ENCODE measurements around the gene CNNM3.
"Not testable (repeated sequence)": the region's sequence is repeated elsewhere in the genome, so short reads cannot be mapped to it uniquely, and the experiment has no call there.

Gene CNNM3

DNA sequence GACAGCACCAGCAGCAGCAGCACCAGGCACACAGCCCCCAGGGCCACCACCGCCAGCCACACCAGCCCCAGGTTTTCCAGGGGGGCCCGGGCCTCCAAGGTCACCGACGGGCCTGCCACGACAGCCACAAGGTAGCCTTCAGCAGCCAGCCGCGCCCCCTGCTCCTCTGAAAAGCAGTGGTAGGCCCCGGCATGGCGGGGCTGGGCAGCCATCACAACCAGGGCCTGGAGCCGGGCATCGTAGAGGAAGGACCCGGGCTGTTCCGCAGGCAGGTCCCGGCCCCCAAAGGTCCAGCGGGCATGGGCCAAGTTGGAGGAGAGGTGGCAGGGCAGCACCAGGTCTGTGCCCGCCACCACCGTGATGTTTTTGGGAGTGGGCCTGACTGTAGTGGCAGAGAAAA is 45.0 kb downstream of the CNNM3 start (continued):
- TF ChIP-seq, protein P1, sequence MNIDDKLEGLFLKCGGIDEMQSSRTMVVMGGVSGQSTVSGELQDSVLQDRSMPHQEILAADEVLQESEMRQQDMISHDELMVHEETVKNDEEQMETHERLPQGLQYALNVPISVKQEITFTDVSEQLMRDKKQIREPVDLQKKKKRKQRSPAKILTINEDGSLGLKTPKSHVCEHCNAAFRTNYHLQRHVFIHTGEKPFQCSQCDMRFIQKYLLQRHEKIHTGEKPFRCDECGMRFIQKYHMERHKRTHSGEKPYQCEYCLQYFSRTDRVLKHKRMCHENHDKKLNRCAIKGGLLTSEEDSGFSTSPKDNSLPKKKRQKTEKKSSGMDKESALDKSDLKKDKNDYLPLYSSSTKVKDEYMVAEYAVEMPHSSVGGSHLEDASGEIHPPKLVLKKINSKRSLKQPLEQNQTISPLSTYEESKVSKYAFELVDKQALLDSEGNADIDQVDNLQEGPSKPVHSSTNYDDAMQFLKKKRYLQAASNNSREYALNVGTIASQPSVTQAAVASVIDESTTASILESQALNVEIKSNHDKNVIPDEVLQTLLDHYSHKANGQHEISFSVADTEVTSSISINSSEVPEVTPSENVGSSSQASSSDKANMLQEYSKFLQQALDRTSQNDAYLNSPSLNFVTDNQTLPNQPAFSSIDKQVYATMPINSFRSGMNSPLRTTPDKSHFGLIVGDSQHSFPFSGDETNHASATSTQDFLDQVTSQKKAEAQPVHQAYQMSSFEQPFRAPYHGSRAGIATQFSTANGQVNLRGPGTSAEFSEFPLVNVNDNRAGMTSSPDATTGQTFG (tag by site-specific recombination; IDR thresholded peaks at IDR 0.05; ENCODE audit: borderline replicate concordance), result no peak

DNA sequence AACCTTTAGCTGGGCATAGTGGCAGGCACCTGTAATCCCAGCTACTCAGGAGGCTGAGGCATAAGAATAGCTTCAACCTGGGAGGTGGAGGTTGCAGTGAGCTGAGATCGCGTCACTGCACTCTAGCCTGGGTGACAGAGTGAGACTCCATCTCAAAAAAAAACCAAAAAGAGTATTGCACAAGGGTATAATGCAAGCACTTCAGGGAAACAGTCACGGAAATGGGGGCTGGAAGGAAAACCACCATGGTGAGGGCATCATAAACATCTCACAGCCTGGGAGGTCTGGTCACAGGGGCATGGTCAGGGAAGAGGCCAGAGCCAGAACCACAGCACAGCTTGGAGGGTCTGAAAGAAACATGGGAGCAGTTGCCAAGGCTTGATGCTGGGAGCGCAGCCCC is 47.0 kb downstream of the CNNM3 start:
- POLR2A ChIA-PET; H3K4me3 ChIP-seq (ENCODE audit: low read depth, low read length); H3K4me1 ChIP-seq (ENCODE audit: control insufficient read depth, insufficient read depth, low read length); H3K9me3 ChIP-seq (ENCODE audit: control insufficient read depth, insufficient read depth, low read depth, low read length); H3K27ac ChIP-seq (ENCODE audit: extremely low read depth, low read depth, low read length): not testable (repeated sequence)
- CTCF ChIA-PET, result interaction anchor here (0.9 kb wide), 1 partner anchor 88 kb away, joined by 5 read pairs; no protein-coding TSS in a partner anchor
- H3K36me3 ChIP-seq (ENCODE audit: control insufficient read depth in 2 of 2, insufficient read depth in 1 of 2, low read length in 2 of 2), result peaks cover 0 to 74% of the 10 kb centered on the region in 2 experiments; a peak in 1 of 3 replicates

DNA sequence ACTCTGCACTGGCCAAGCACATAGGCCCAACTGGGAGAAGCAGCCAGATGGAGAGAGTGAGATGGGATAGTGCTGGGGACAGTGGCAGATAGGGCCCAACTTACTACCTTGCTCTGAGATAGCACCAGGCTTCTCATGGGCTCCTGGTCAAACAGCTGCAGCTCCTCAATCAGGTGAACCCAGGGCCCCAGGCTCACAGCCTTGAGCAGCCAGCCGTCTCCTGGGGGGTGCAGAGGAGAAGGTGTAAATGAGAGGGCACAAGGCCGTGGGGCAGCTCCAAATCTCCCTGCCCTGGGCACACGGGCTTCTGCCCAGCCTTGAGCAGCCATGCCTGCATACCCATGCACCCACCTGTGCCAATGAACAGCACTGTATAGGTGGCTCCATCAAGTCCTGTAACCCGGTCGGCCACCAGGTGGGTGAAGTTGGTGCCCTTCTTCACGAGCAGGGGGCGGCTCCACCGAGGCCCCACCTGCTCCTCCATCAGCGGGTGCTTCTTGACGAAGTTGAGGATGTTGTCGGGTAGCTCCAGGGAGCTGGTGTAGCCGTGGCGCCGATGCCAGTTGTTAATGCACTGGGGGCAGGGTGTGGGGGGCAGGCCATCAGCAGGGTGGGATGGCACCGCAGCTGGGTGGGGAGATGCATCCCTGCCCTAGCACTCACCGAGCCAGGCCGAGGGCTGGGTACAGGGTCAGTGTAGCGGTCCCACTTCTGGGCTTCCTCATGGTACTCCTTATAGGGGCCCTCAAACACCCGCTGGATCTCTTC is 47.7 kb downstream of the CNNM3 start:
- CTCF ChIA-PET, result interaction anchor here (0.5 kb wide), 1 partner anchor 527 kb away, joined by 3 read pairs; no protein-coding TSS in a partner anchor

DNA sequence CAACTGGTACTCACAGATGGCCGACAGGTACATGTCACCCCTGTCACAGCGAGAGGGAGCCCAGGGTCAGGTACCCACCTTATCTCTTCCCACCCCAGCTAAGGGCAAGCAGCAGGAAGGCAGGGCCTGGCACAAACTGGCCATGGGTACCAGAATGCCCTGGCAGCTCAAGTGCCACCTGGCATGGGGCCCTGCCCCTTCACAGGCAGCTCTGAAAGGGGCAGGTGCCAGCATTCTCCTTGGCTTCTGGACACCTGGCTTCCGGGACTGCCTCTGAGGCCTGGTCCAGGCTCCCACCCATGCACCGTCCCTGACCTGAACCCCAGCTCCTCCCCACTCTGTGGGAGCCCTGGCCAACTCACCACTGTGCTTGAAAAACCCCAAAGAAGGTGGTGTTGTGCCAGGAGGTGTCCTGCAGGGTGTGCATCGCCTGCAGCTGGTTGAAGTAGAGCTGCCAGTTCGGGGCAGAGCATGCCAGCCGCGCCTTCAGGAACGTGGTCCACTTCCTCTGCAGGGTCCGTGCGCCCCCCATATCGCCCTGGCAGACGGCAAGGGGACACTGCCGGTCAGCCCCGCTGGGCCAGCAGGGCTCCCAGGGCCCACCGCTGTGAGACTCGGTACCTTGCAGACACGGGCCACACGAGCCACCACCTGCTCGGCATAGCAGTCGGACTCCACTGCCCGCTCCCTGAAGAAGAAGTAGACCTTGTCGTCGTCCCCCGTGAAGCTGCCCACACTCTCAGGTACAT is 48.4 kb downstream of the CNNM3 start:
- Histone ChIP-seq H3K9me3 (ENCODE audit: control insufficient read depth, insufficient read depth, low read depth, low read length) (no peaks in the 10 kb centered on the region), H3K4me3 (ENCODE audit: low read depth, low read length) (no peak overlapping the region), H3K4me1 (ENCODE audit: control insufficient read depth, insufficient read depth, low read length) (peaks cover 3% of the 10 kb centered on the region; the same call in 1 of the 2 replicates), H3K36me3 (ENCODE audit: control insufficient read depth in 2 of 2, insufficient read depth in 1 of 2, low read length in 2 of 2) (peaks cover 0 to 74% of the 10 kb centered on the region in 2 experiments; a peak in 1 of 3 replicates), H3K27ac (ENCODE audit: extremely low read depth, low read depth, low read length) (no peak overlapping the region)
- TF ChIP-seq ZNF140 (tag by site-specific recombination; IDR thresholded peaks at IDR 0.05) (no peak), ZNF585B (tag by site-specific recombination; IDR thresholded peaks at IDR 0.05) (no peak), ZNF785 (tag by site-specific recombination; IDR thresholded peaks at IDR 0.05) (no peak), ZNF654 (tag by site-specific recombination; IDR thresholded peaks at IDR 0.05; ENCODE audit: low read depth) (no peak), GLI4 (tag by site-specific recombination; IDR thresholded peaks at IDR 0.05) (no peak), ZNF433 (tag by site-specific recombination; IDR thresholded peaks at IDR 0.05; ENCODE audit: low read depth) (no peak), ZNF223 (tag by site-specific recombination; IDR thresholded peaks at IDR 0.05) (no peak), ZBTB20 (tag by site-specific recombination; IDR thresholded peaks at IDR 0.05) (no peak), ZNF423 (tag by site-specific recombination; IDR thresholded peaks at IDR 0.05) (no peak)
- TF ChIP-seq, protein P2, sequence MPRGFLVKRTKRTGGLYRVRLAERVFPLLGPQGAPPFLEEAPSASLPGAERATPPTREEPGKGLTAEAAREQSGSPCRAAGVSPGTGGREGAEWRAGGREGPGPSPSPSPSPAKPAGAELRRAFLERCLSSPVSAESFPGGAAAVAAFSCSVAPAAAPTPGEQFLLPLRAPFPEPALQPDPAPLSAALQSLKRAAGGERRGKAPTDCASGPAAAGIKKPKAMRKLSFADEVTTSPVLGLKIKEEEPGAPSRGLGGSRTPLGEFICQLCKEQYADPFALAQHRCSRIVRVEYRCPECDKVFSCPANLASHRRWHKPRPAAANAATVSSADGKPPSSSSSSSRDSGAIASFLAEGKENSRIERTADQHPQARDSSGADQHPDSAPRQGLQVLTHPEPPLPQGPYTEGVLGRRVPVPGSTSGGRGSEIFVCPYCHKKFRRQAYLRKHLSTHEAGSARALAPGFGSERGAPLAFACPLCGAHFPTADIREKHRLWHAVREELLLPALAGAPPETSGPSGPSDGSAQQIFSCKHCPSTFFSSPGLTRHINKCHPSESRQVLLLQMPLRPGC (tag by site-specific recombination; IDR thresholded peaks at IDR 0.05), result no peak
- POLR2A ChIA-PET, result no interaction called here
- CTCF ChIA-PET, result interaction anchor here (0.5 kb wide), 1 partner anchor 528 kb away, joined by 3 read pairs; no protein-coding TSS in a partner anchor

More for the DNA sequence above, 47.7 kb downstream of the CNNM3 start:
- POLR2A ChIA-PET, result no interaction called here
- H3K9me3 ChIP-seq (ENCODE audit: control insufficient read depth, insufficient read depth, low read depth, low read length), result no peaks in the 10 kb centered on the region
- TF ChIP-seq ZNF510 (tag by site-specific recombination; IDR thresholded peaks at IDR 0.05; ENCODE audit: insufficient replicate concordance) (no peak), ZNF175 (tag by site-specific recombination; IDR thresholded peaks at IDR 0.05) (no peak), ZNF777 (tag by site-specific recombination; IDR thresholded peaks at IDR 0.05; ENCODE audit: borderline replicate concordance) (no peak), ZBTB7A (tag by site-specific recombination; IDR thresholded peaks at IDR 0.05; ENCODE audit: low read depth) (no peak), ZNF433 (tag by site-specific recombination; IDR thresholded peaks at IDR 0.05; ENCODE audit: low read depth) (no peak), ZNF664 (tag by site-specific recombination; IDR thresholded peaks at IDR 0.05) (no peak), ZNF114 (tag by site-specific recombination; IDR thresholded peaks at IDR 0.05) (no peak), ZNF544 (tag by site-specific recombination; IDR thresholded peaks at IDR 0.05) (no peak), ZNF391 (tag by site-specific recombination; IDR thresholded peaks at IDR 0.05; ENCODE audit: borderline replicate concordance, low read depth) (no peak), ZNF121 (tag by site-specific recombination; IDR thresholded peaks at IDR 0.05) (no peak), ZBTB20 (tag by site-specific recombination; IDR thresholded peaks at IDR 0.05) (no peak), KLF9 (tag by site-specific recombination; IDR thresholded peaks at IDR 0.05; ENCODE audit: low read depth) (no peak), YY2 (tag by site-specific recombination; IDR thresholded peaks at IDR 0.05) (no peak), ZBTB21 (tag by site-specific recombination; IDR thresholded peaks at IDR 0.05) (no peak), ZNF747 (tag by site-specific recombination; IDR thresholded peaks at IDR 0.05) (no peak), ZNF791 (tag by site-specific recombination; IDR thresholded peaks at IDR 0.05) (no peak), SALL2 (tag by site-specific recombination; IDR thresholded peaks at IDR 0.05; ENCODE audit: borderline replicate concordance) (no peak), OVOL3 (tag by site-specific recombination; IDR thresholded peaks at IDR 0.05) (no peak)
- TF ChIP-seq, protein P1 (tag by site-specific recombination; IDR thresholded peaks at IDR 0.05; ENCODE audit: borderline replicate concordance), result no peak
- peaks cover 3% of the 10 kb centered on the region; the same call in 1 of the 2 replicates for H3K4me1 ChIP-seq (ENCODE audit: control insufficient read depth, insufficient read depth, low read length)
- H3K27ac ChIP-seq (ENCODE audit: extremely low read depth, low read depth, low read length), result no peak overlapping the region
- H3K4me3 ChIP-seq (ENCODE audit: low read depth, low read length), result no peak overlapping the region
- peaks cover 0 to 74% of the 10 kb centered on the region in 2 experiments; a peak in 1 of 3 replicates for H3K36me3 ChIP-seq (ENCODE audit: control insufficient read depth in 2 of 2, insufficient read depth in 1 of 2, low read length in 2 of 2)
